ENCODE data around the gene PARP1.

DNA sequence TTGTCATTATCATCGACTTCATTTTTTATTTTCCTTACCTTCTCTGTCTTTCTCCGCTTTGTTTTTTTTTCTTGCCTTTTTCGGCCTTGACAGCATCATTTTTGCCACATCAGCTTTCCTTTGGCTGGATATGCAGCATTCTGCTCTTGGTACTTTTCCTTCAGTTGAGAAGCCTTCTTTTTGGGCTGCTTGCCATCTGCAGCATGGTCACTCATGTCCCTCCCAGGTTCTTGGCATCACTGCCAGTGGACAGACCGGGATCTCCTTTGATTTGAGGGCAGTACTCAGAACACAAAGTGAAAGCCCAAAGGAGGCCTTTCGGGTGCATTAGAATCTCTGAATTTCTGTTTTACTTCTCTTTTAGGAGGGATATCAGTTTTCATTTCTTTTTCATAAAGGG is 3.7 kb upstream of the PARP1 start:
- TF ChIP-seq, protein P1, sequence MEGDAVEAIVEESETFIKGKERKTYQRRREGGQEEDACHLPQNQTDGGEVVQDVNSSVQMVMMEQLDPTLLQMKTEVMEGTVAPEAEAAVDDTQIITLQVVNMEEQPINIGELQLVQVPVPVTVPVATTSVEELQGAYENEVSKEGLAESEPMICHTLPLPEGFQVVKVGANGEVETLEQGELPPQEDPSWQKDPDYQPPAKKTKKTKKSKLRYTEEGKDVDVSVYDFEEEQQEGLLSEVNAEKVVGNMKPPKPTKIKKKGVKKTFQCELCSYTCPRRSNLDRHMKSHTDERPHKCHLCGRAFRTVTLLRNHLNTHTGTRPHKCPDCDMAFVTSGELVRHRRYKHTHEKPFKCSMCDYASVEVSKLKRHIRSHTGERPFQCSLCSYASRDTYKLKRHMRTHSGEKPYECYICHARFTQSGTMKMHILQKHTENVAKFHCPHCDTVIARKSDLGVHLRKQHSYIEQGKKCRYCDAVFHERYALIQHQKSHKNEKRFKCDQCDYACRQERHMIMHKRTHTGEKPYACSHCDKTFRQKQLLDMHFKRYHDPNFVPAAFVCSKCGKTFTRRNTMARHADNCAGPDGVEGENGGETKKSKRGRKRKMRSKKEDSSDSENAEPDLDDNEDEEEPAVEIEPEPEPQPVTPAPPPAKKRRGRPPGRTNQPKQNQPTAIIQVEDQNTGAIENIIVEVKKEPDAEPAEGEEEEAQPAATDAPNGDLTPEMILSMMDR (conservative IDR thresholded peaks at IDR 0.05 in 1 of 2, IDR thresholded peaks at IDR 0.05 in 1 of 2; ENCODE audit: low read depth in 1 of 2, low read length in 2 of 2): no peak
- TF ChIP-seq EZH2 (IDR thresholded peaks at IDR 0.05; ENCODE audit: low read length, missing control alignments): no peak

All from fibroblast of lung (primary cell).